BLaER1 (cell line): ENCODE results near the gene MAP4K4.

Source experiments
- H3K27ac ChIP-seq: shearing (Covaris generic); formaldehyde crosslinking; 2 replicates; pipeline ENCODE4 v1.8.1; 2022
- H3K27me3 ChIP-seq: shearing (Covaris generic); formaldehyde crosslinking; 2 replicates; pipeline ENCODE4 v1.8.1; 2022
- H3K36me3 ChIP-seq: shearing (Covaris generic); formaldehyde crosslinking; 2 replicates; pipeline ENCODE4 v1.8.1; 2022
- H3K4me1 ChIP-seq: shearing (Covaris generic); formaldehyde crosslinking; 2 replicates; pipeline ENCODE4 v1.8.1; 2022
- H3K4me2 ChIP-seq: shearing (Covaris generic); formaldehyde crosslinking; 2 replicates; pipeline ENCODE4 v1.8.1; 2022
- H3K4me3 ChIP-seq: shearing (Covaris generic); formaldehyde crosslinking; 2 replicates; pipeline ENCODE4 v1.8.1; 2022
- H3K9ac ChIP-seq: shearing (Covaris generic); formaldehyde crosslinking; 2 replicates; pipeline ENCODE4 v1.8.1; 2022
- H3K9me3 ChIP-seq: shearing (Covaris generic); formaldehyde crosslinking; 2 replicates; pipeline ENCODE4 v1.8.1; 2022
- H4K20me1 ChIP-seq: shearing (Covaris generic); formaldehyde crosslinking; 2 replicates; pipeline ENCODE4 v1.8.1; 2022
- Cebpa-rat ChIP-seq: shearing (Covaris generic); IDR thresholded peaks from 2 replicates; pipeline ENCODE4 v1.8.1; 2022

The MAP4K4 gene

DNA sequence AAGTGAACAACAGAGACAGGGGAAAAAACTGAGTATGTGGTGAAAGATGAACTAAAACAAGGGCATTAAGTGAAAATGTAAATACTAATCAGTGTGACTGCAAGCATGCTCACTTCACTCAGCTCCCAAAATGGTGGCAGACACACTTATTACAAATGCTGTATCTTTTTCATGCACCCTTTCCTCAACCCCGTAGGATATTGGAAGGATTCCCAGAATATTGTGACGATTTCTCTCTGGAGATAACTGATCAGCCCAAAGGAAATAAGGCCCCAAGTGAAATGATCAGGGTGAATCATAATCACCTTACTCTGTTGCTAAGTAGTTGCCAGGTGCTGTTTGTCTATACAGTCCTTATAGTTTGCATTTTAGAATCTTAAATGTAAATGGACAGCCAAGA lies 155.3 kb downstream of the MAP4K4 start:
- no peaks in the 10 kb centered on the region for H3K9me3 ChIP-seq
- H3K4me2 ChIP-seq, result no peak overlapping the region
- H3K9ac ChIP-seq, result no peak overlapping the region
- peaks cover 92% of the 10 kb centered on the region for H3K36me3 ChIP-seq
- H3K4me1 ChIP-seq, result no peaks in the 10 kb centered on the region
- no peak overlapping the region for H3K4me3 ChIP-seq
- H3K27me3 ChIP-seq, result no peaks in the 10 kb centered on the region
- H4K20me1 ChIP-seq, result peaks cover 50% of the 10 kb centered on the region
- no peak overlapping the region for H3K27ac ChIP-seq
- no peak for TF ChIP-seq Cebpa-rat

DNA sequence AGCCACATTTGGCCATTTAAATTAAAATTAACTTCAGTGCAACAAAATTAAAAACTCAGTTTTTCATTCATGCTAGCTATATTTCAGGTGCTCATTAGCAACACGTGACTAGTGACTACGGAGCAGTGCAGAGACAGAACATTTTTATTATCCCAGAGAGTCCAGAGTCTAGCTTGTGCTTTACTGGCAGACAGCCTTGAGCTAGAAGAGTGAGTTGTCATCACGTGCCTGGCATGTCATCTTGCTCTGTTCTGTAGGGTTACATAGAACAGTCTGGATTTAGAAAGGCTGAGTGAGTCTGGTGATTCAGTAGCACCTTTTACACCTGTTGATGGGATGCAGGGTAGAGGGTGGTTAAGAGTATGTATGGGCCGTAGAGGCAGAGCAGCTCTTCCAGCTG lies 157.4 kb downstream of the MAP4K4 start:
- peaks cover 55% of the 10 kb centered on the region for H4K20me1 ChIP-seq
- no peak for TF ChIP-seq Cebpa-rat

GRCh38 chr2:101855776-101856175 lies 158.3 kb downstream of the MAP4K4 start:
- peaks cover 57% of the 10 kb centered on the region for H4K20me1 ChIP-seq
- no peak overlapping the region for H3K9ac ChIP-seq
- H3K4me1 ChIP-seq, result no peaks in the 10 kb centered on the region
- no peak overlapping the region for H3K4me2 ChIP-seq
- no peak overlapping the region for H3K4me3 ChIP-seq
- TF ChIP-seq Cebpa-rat, result no peak
- no peaks in the 10 kb centered on the region for H3K9me3 ChIP-seq
- H3K27me3 ChIP-seq, result no peaks in the 10 kb centered on the region
- no peak overlapping the region for H3K27ac ChIP-seq
- peaks cover 94% of the 10 kb centered on the region for H3K36me3 ChIP-seq

More for the DNA sequence above, 157.4 kb downstream of the MAP4K4 start:
- H3K4me3 ChIP-seq, result no peak overlapping the region
- H3K4me1 ChIP-seq, result no peaks in the 10 kb centered on the region
- H3K27me3 ChIP-seq, result no peaks in the 10 kb centered on the region
- H3K9me3 ChIP-seq, result no peaks in the 10 kb centered on the region
- no peak overlapping the region for H3K9ac ChIP-seq
- H3K27ac ChIP-seq, result no peak overlapping the region
- H3K36me3 ChIP-seq, result peaks cover 94% of the 10 kb centered on the region
- no peak overlapping the region for H3K4me2 ChIP-seq

GRCh38 chr2:101858246-101858645 lies 160.7 kb downstream of the MAP4K4 start:
- TF ChIP-seq Cebpa-rat, result no peak
- Histone ChIP-seq H3K27me3 (no peaks in the 10 kb centered on the region), H3K4me1 (no peaks in the 10 kb centered on the region), H3K36me3 (peaks cover 98% of the 10 kb centered on the region), H3K9ac (no peak overlapping the region), H3K4me2 (no peak overlapping the region), H3K27ac (no peak overlapping the region), H4K20me1 (peaks cover 46% of the 10 kb centered on the region), H3K9me3 (no peaks in the 10 kb centered on the region), H3K4me3 (no peak overlapping the region)

- Histone ChIP-seq H3K36me3 (peaks cover 98% of the 10 kb centered on the region), H3K4me2 (no peak overlapping the region), H3K27ac (no peak overlapping the region), H4K20me1 (peaks cover 53% of the 10 kb centered on the region), H3K4me3 (no peak overlapping the region), H3K27me3 (no peaks in the 10 kb centered on the region), H3K9me3 (no peaks in the 10 kb centered on the region), H3K4me1 (no peaks in the 10 kb centered on the region), H3K9ac (no peak overlapping the region)
- no peak for TF ChIP-seq Cebpa-rat
Measured at GRCh38 chr2:101858910-101859309, 161.4 kb downstream of the MAP4K4 start.

- H4K20me1 ChIP-seq, result peaks cover 54% of the 10 kb centered on the region
- H3K27ac ChIP-seq, result no peak overlapping the region
- peaks cover 96% of the 10 kb centered on the region for H3K36me3 ChIP-seq
- H3K9me3 ChIP-seq, result no peaks in the 10 kb centered on the region
- TF ChIP-seq Cebpa-rat, result no peak
- no peak overlapping the region for H3K9ac ChIP-seq
- H3K4me2 ChIP-seq, result no peak overlapping the region
- no peak overlapping the region for H3K4me3 ChIP-seq
- H3K4me1 ChIP-seq, result no peaks in the 10 kb centered on the region
- H3K27me3 ChIP-seq, result no peaks in the 10 kb centered on the region
Measured at GRCh38 chr2:101859604-101860003, 162.1 kb downstream of the MAP4K4 start.

DNA sequence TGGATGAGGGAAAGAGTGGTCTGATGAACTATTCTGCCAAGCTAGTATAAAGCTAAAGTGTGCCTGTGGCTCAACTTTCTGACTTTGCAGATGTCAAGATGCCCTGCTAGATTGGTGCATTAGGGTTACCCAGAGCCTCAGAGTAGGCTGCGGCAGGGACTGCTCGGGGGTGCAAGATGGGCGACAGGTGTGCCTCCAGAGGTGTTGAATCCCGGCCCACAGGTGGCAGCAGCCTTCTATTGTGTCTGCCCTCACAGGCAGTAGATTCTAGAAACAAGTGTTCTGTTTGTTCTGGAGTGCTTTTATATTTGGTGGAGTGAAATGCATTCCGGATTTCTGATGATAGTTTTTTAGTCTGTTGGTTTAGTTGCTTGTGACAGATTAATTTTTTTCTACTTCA lies 162.7 kb downstream of the MAP4K4 start:
- Histone ChIP-seq H3K4me3 (no peak overlapping the region), H4K20me1 (peaks cover 54% of the 10 kb centered on the region), H3K4me1 (no peaks in the 10 kb centered on the region), H3K36me3 (peaks cover 96% of the 10 kb centered on the region), H3K9me3 (no peaks in the 10 kb centered on the region), H3K27ac (no peak overlapping the region), H3K4me2 (no peak overlapping the region), H3K27me3 (no peaks in the 10 kb centered on the region), H3K9ac (no peak overlapping the region)
- TF ChIP-seq Cebpa-rat, result no peak

- Histone ChIP-seq H3K9ac (no peak overlapping the region), H3K4me2 (no peak overlapping the region), H4K20me1 (peaks cover 54% of the 10 kb centered on the region), H3K4me3 (no peak overlapping the region), H3K27ac (no peak overlapping the region), H3K4me1 (no peaks in the 10 kb centered on the region), H3K27me3 (no peaks in the 10 kb centered on the region), H3K36me3 (peaks cover 96% of the 10 kb centered on the region), H3K9me3 (no peaks in the 10 kb centered on the region)
- TF ChIP-seq Cebpa-rat, result no peak
Measured at GRCh38 chr2:101860782-101861181, 163.3 kb downstream of the MAP4K4 start.

DNA sequence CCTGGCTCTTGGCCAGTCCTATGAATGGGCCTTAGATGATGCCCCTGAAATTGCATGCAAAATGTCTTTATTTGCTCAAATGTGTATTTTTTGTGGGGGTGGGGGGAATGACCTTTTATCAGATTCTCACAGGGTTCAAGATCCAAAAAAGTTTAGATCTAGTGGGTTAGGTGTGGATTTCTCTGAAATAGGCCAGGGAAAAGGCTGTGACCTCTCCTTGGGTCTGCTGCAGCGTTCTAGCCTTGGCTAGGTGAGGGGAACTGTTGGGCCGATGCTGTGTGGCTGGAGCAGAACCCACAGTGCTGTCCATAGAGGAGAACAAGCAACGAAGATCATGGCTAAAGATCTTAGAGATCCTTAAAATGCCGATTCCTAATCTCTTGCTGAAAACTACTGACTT lies 163.9 kb downstream of the MAP4K4 start:
- Histone ChIP-seq H3K4me3 (no peak overlapping the region), H3K36me3 (peaks cover 97% of the 10 kb centered on the region), H4K20me1 (peaks cover 54% of the 10 kb centered on the region), H3K27ac (no peak overlapping the region), H3K4me2 (no peak overlapping the region), H3K4me1 (no peaks in the 10 kb centered on the region), H3K9me3 (no peaks in the 10 kb centered on the region), H3K9ac (no peak overlapping the region), H3K27me3 (no peaks in the 10 kb centered on the region)
- TF ChIP-seq Cebpa-rat, result no peak

DNA sequence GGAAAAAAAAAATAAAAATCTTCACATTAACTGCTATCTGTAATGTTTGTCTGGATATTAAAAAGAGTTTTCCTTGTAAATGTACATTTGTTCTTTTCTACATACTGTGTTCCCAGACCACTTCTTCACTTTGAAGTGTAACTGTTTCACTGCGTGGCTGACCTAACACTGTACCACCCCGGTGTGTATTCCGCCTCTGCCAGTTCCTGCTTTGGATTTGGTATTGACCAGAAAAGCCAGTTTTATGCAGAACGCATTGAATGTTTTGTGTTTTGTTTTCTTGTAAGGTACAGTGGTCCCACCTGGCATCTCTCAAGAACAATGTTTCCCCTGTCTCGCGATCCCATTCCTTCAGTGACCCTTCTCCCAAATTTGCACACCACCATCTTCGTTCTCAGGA lies 166.0 kb downstream of the MAP4K4 start:
- TF ChIP-seq Cebpa-rat, result no peak
- Histone ChIP-seq H4K20me1 (peaks cover 35% of the 10 kb centered on the region), H3K4me2 (no peak overlapping the region), H3K36me3 (peaks cover 98% of the 10 kb centered on the region), H3K27ac (no peak overlapping the region), H3K9ac (no peak overlapping the region), H3K4me1 (no peaks in the 10 kb centered on the region), H3K27me3 (no peaks in the 10 kb centered on the region), H3K4me3 (no peak overlapping the region), H3K9me3 (no peaks in the 10 kb centered on the region)

GRCh38 chr2:101864426-101864825 lies 166.9 kb downstream of the MAP4K4 start:
- peaks cover 28% of the 10 kb centered on the region for H4K20me1 ChIP-seq
- H3K27me3 ChIP-seq, result no peaks in the 10 kb centered on the region
- H3K4me1 ChIP-seq, result no peaks in the 10 kb centered on the region
- H3K9me3 ChIP-seq, result no peaks in the 10 kb centered on the region
- peaks cover 94% of the 10 kb centered on the region for H3K36me3 ChIP-seq
- TF ChIP-seq Cebpa-rat, result no peak
- H3K4me3 ChIP-seq, result no peak overlapping the region
- no peak overlapping the region for H3K4me2 ChIP-seq
- H3K27ac ChIP-seq, result no peak overlapping the region
- no peak overlapping the region for H3K9ac ChIP-seq
